ENCODE measurements around the gene RGS18.
"Not testable (repeated sequence)": the region's sequence is repeated elsewhere in the genome, so short reads cannot be mapped to it uniquely, and the experiment has no call there.

Gene RGS18

GRCh38 chr1:192158181-192158580 lies at the start of gene RGS18:
Gene RGS18 (plus strand): TSS chr1:192158462. CDS start chr1:192158638, 176 bp downstream.
- DNase-seq (ENCODE audit: low read depth, low spot score): no peak
- H3K27ac ChIP-seq: no peak within 1 kb of the TSS

GRCh38 chr1:192109576-192109975 lies 48.7 kb upstream of the RGS18 start:
- no peak for DNase-seq (ENCODE audit: low read depth, low spot score)
- H3K27ac ChIP-seq: no peak overlapping the region

GRCh38 chr1:192115000-192115399 lies 43.3 kb upstream of the RGS18 start:
- DNase-seq (ENCODE audit: low read depth, low spot score): no peak
- no peak overlapping the region for H3K27ac ChIP-seq

GRCh38 chr1:192118881-192119405 lies 39.3 kb upstream of the RGS18 start:
- no peak overlapping the region for H3K27ac ChIP-seq
- no peak for DNase-seq (ENCODE audit: low read depth, low spot score)

GRCh38 chr1:192119701-192120100 lies 38.6 kb upstream of the RGS18 start:
- no peak for DNase-seq (ENCODE audit: low read depth, low spot score)
- H3K27ac ChIP-seq: no peak overlapping the region

- DNase-seq (ENCODE audit: low read depth, low spot score): no peak
- H3K27ac ChIP-seq: no peak overlapping the region
These were observed 35.6 kb upstream of the RGS18 start for GRCh38 chr1:192122668-192123067.

GRCh38 chr1:192123212-192123611 lies 35.0 kb upstream of the RGS18 start:
- DNase-seq (ENCODE audit: low read depth, low spot score): no peak
- H3K27ac ChIP-seq: no peak overlapping the region

GRCh38 chr1:192126030-192126619 lies 32.1 kb upstream of the RGS18 start:
- DNase-seq (ENCODE audit: low read depth, low spot score): no peak
- H3K27ac ChIP-seq: no peak overlapping the region

- no peak for DNase-seq (ENCODE audit: low read depth, low spot score)
- H3K27ac ChIP-seq: no peak overlapping the region
These were observed 28.1 kb upstream of the RGS18 start for GRCh38 chr1:192130175-192130574.

GRCh38 chr1:192130865-192131264 lies 27.4 kb upstream of the RGS18 start:
- not testable (repeated sequence) for DNase-seq (ENCODE audit: low read depth, low spot score); H3K27ac ChIP-seq

GRCh38 chr1:192131914-192132313 lies 26.3 kb upstream of the RGS18 start:
- no peak for DNase-seq (ENCODE audit: low read depth, low spot score)
- no peak overlapping the region for H3K27ac ChIP-seq

- DNase-seq (ENCODE audit: low read depth, low spot score): no peak
- H3K27ac ChIP-seq: peak overlapping the region; percentile 53
These were observed 24.8 kb upstream of the RGS18 start for GRCh38 chr1:192133350-192133926.

GRCh38 chr1:192140382-192140781 lies 17.9 kb upstream of the RGS18 start:
- DNase-seq (ENCODE audit: low read depth, low spot score): no peak
- H3K27ac ChIP-seq: no peak overlapping the region

- no peak for DNase-seq (ENCODE audit: low read depth, low spot score)
- H3K27ac ChIP-seq: peak overlapping the region; percentile 77
These were observed 11.0 kb upstream of the RGS18 start for GRCh38 chr1:192147221-192147620.

GRCh38 chr1:192147696-192148095 lies 10.6 kb upstream of the RGS18 start:
- DNase-seq (ENCODE audit: low read depth, low spot score): no peak
- H3K27ac ChIP-seq: peak overlapping the region; percentile 77

GRCh38 chr1:192151176-192151575 lies 7.1 kb upstream of the RGS18 start:
- DNase-seq (ENCODE audit: low read depth, low spot score): no peak
- no peak overlapping the region for H3K27ac ChIP-seq

GRCh38 chr1:192153276-192153675 lies 5.0 kb upstream of the RGS18 start:
- H3K27ac ChIP-seq: no peak overlapping the region
- no peak for DNase-seq (ENCODE audit: low read depth, low spot score)

GRCh38 chr1:192157067-192157466 lies 1.2 kb upstream of the RGS18 start:
- no peak for DNase-seq (ENCODE audit: low read depth, low spot score)
- no peak overlapping the region for H3K27ac ChIP-seq

GRCh38 chr1:192159014-192159413 lies 752 bp downstream of the RGS18 start:
- no peak overlapping the region for H3K27ac ChIP-seq

GRCh38 chr1:192159781-192160180 lies 1.5 kb downstream of the RGS18 start:
- no peak overlapping the region for H3K27ac ChIP-seq
- DNase-seq (ENCODE audit: low read depth, low spot score): no peak

More at GRCh38 chr1:192159014-192159413, 752 bp downstream of the RGS18 start:
- no peak for DNase-seq (ENCODE audit: low read depth, low spot score)

GRCh38 chr1:192160196-192160595 lies 1.9 kb downstream of the RGS18 start:
- DNase-seq (ENCODE audit: low read depth, low spot score): no peak
- H3K27ac ChIP-seq: no peak overlapping the region

GRCh38 chr1:192161976-192162375 lies 3.7 kb downstream of the RGS18 start:
- DNase-seq (ENCODE audit: low read depth, low spot score): no peak
- H3K27ac ChIP-seq: no peak overlapping the region

Data from epithelial cell of prostate (primary cell).